Suprapubic skin (tissue), 4 donors: Measurements from ENCODE around the gene MED1. TPM values are rescaled to one million over a fixed set of nuclear protein-coding genes. Genes with fewer than 3 reads are reported as not detected.
"Not testable (repeated sequence)": the region's sequence is repeated elsewhere in the genome, so short reads cannot be mapped to it uniquely, and the experiment has no call there.

ENCODE experiments used
- DNase-seq, 2 donors: peaks; one replicate each; pipeline ENCODE4 v3.0.0-alpha.2; 2019; ENCODE audit warnings: low spot score in 2 of 2
- H3K27ac ChIP-seq: fragments of 200-600 bp; sonication (generic); one replicate; pipeline ENCODE4 v1.5.1; 2019
- H3K27me3 ChIP-seq: fragments of 200-600 bp; sonication (generic); one replicate; pipeline ENCODE4 v1.5.1; 2019
- H3K36me3 ChIP-seq: fragments of 200-600 bp; sonication (generic); one replicate; pipeline ENCODE4 v1.5.1; 2019
- H3K4me1 ChIP-seq: fragments of 200-600 bp; sonication (generic); one replicate; pipeline ENCODE4 v1.5.1; 2019
- H3K4me3 ChIP-seq: fragments of 200-600 bp; sonication (generic); one replicate; pipeline ENCODE4 v1.5.1; 2019; ENCODE audit warnings: mild to moderate bottlenecking
- H3K9me3 ChIP-seq: fragments of 200-600 bp; sonication (generic); one replicate; pipeline ENCODE4 v1.5.1; 2019
- EP300 ChIP-seq: sonication (generic); formaldehyde crosslinking; IDR thresholded peaks from one replicate; pipeline ENCODE4 v1.6.1; 2017; ENCODE audit warnings: antibody characterized with exemption
- POLR2A ChIP-seq, 2 donors: fragments of 450-650 bp; IDR thresholded peaks; one replicate each; pipeline ENCODE4 v1.6.1; 2017; ENCODE audit warnings: antibody characterized with exemption in 2 of 2, mild to moderate bottlenecking in 2 of 2, moderate library complexity in 2 of 2
- POLR2AphosphoS5 ChIP-seq, 3 donors: sonication (generic); formaldehyde crosslinking; IDR thresholded peaks; one replicate each; pipeline ENCODE4 v1.6.1; 2017; ENCODE audit warnings: antibody characterized with exemption in 3 of 3
- WGBS: methylation state at CpG from one replicate; pipeline ENCODE4 v1.1.5; 2018; 5-methylcytosine and 5-hydroxymethylcytosine counted together
- total RNA-seq, 4 donors: library from RNA; depleted of rRNA; stranded (reverse); fragments of >200 nt; gene quantifications; one replicate each; pipeline ENCODE4 v1.1.0, GENCODE V29; 2016
- TF ChIP-seq, protein P1 (sequence below), 2 donors: fragments of 200-600 bp in 1 of 2; fragments of 450-650 bp in 1 of 2; sonication (generic) in 1 of 2; IDR thresholded peaks; one replicate each; pipeline ENCODE4 v1.5.1; 2016 to 2019; ENCODE audit warnings: antibody characterized with exemption in 2 of 2, mild to moderate bottlenecking in 1 of 2, moderate library complexity in 1 of 2

The MED1 gene
- total RNA-seq, 4 donors from 2014 or later, result 26.8 to 32.4 (median 29.8) TPM

DNA sequence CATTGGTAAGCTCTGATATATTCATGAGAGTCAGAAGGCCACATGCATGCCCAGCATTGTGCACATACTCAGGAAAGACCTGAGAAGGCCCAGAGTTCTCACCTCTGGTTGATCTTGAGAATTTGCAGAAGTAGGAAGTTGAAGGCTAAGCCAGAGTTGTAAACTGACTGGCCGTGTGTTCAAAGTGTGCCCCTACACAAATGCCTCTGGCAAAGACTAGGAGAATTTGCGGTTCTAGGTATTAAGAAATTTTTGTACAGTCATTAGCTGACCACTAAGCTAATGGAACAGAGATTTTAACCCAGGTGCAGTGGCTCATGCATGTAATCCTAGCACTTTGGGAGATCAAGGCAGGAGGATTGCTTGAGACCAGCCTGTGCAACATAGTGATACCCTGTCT is 74.6 kb downstream of the MED1 start:
- WGBS, result 30% methylated on average over 2 of the region's 2 CpGs
- Histone ChIP-seq H3K4me3 (no peak overlapping the region), H3K27ac (no peak overlapping the region), H3K36me3 (no peaks in the 10 kb centered on the region), H3K9me3 (no peaks in the 10 kb centered on the region), H3K4me1 (peaks cover 14% of the 10 kb centered on the region), H3K27me3 (no peaks in the 10 kb centered on the region)
- DNase-seq, result peak in 1 of 2 donors; percentile 23
- TF ChIP-seq POLR2A (IDR thresholded peaks at IDR 0.05), result no peak
- TF ChIP-seq EP300, result no peak
- TF ChIP-seq, protein P1, sequence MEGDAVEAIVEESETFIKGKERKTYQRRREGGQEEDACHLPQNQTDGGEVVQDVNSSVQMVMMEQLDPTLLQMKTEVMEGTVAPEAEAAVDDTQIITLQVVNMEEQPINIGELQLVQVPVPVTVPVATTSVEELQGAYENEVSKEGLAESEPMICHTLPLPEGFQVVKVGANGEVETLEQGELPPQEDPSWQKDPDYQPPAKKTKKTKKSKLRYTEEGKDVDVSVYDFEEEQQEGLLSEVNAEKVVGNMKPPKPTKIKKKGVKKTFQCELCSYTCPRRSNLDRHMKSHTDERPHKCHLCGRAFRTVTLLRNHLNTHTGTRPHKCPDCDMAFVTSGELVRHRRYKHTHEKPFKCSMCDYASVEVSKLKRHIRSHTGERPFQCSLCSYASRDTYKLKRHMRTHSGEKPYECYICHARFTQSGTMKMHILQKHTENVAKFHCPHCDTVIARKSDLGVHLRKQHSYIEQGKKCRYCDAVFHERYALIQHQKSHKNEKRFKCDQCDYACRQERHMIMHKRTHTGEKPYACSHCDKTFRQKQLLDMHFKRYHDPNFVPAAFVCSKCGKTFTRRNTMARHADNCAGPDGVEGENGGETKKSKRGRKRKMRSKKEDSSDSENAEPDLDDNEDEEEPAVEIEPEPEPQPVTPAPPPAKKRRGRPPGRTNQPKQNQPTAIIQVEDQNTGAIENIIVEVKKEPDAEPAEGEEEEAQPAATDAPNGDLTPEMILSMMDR (IDR thresholded peaks at IDR 0.05), result no peak

- not testable (repeated sequence) for H3K4me3 ChIP-seq
- WGBS, result 93% methylated on average over 4 of the region's 4 CpGs
Measured at GRCh38 chr17:39367805-39368204, 83.3 kb downstream of the MED1 start.

GRCh38 chr17:39365872-39366271 is 85.2 kb downstream of the MED1 start:
- Histone ChIP-seq H3K4me1 (peaks cover 15% of the 10 kb centered on the region), H3K4me3 (no peak overlapping the region), H3K36me3 (no peaks in the 10 kb centered on the region), H3K27me3 (no peaks in the 10 kb centered on the region), H3K27ac (peak overlapping the region; percentile 48), H3K9me3 (no peaks in the 10 kb centered on the region)
- WGBS, result 68% methylated on average over 5 of the region's 5 CpGs
- no peak for DNase-seq
- TF ChIP-seq POLR2A (IDR thresholded peaks at IDR 0.05) (no peak), EP300 (no peak), POLR2AphosphoS5 (IDR thresholded peaks at IDR 0.05) (no peak)
- TF ChIP-seq, protein P1 (IDR thresholded peaks at IDR 0.05), result no peak

More at GRCh38 chr17:39367805-39368204, 83.3 kb downstream of the MED1 start:
- not testable (repeated sequence) for DNase-seq, H3K36me3 ChIP-seq, H3K27me3 ChIP-seq, H3K9me3 ChIP-seq, H3K27ac ChIP-seq
- peaks cover 18% of the 10 kb centered on the region for H3K4me1 ChIP-seq

- no peak overlapping the region for H3K4me3 ChIP-seq
- peaks cover 15% of the 10 kb centered on the region for H3K4me1 ChIP-seq
- no peaks in the 10 kb centered on the region for H3K36me3 ChIP-seq
- H3K9me3 ChIP-seq, result no peaks in the 10 kb centered on the region
- DNase-seq, result no peak
- 52% methylated on average over 4 of the region's 4 CpGs for WGBS
- TF ChIP-seq POLR2A (IDR thresholded peaks at IDR 0.05) (no peak), EP300 (no peak), POLR2AphosphoS5 (IDR thresholded peaks at IDR 0.05) (no peak)
- TF ChIP-seq, protein P1 (IDR thresholded peaks at IDR 0.05), result no peak
- H3K27ac ChIP-seq, result peak overlapping the region; percentile 48
- H3K27me3 ChIP-seq, result no peaks in the 10 kb centered on the region
Measured at GRCh38 chr17:39365242-39365641, 85.8 kb downstream of the MED1 start.

- WGBS, result 76% methylated on average over 8 of the region's 8 CpGs
- Histone ChIP-seq H3K36me3 (no peaks in the 10 kb centered on the region), H3K27ac (peak overlapping the region; percentile 3), H3K27me3 (no peaks in the 10 kb centered on the region), H3K9me3 (no peaks in the 10 kb centered on the region), H3K4me3 (no peak overlapping the region), H3K4me1 (peaks cover 18% of the 10 kb centered on the region)
- DNase-seq, result no peak
- TF ChIP-seq EP300 (no peak), POLR2A (IDR thresholded peaks at IDR 0.05) (no peak), POLR2AphosphoS5 (IDR thresholded peaks at IDR 0.05) (no peak)
- TF ChIP-seq, protein P1 (IDR thresholded peaks at IDR 0.05), result no peak
Measured at GRCh38 chr17:39364236-39365025, 86.6 kb downstream of the MED1 start.
